Panc1 (cell line): ENCODE data around the gene LRRC49. TPM values are rescaled to one million over a fixed set of nuclear protein-coding genes. Genes with fewer than 3 reads are reported as not detected.

Source experiments
- ATAC-seq: fragments of 200-7000 bp; cut with Tn5 transposase; 2 replicates; pipeline ENCODE4 v1.9.1; 2020; ENCODE audit warnings: mild to moderate bottlenecking, moderate library complexity
- BruUV-seq: library from RNA; stranded (reverse); fragments of 400-500 nt; replicated peaks from 2 replicates; lab custom pipeline; 2021; lab: Mats Ljungman, UMichigan
- CTCF ChIA-PET: fragments of 300-600 bp; sonication (Branson Sonifier 250); formaldehyde crosslinking; loops from one replicate; lab custom pipeline; 2022; ENCODE audit warnings: antibody characterized with exemption; lab: Charles Lee
- POLR2A ChIA-PET: fragments of 300-600 bp; sonication (Branson Sonifier 250); formaldehyde crosslinking; loops from one replicate; lab custom pipeline; 2022; ENCODE audit warnings: antibody characterized with exemption; lab: Charles Lee
- DNase-seq: peaks from one replicate; pipeline ENCODE4 v3.0.0-alpha.2; 2010; ENCODE audit warnings: low read depth, low spot score
- H3K27ac ChIP-seq: 2 replicates; pipeline ENCODE4 v1.5.1; 2011; ENCODE audit warnings: mild to moderate bottlenecking, low read length, inconsistent platforms
- H3K27me3 ChIP-seq: fragments of 200-500 bp; sonication (Bioruptor generic); 2 replicates; pipeline ENCODE4 v1.6.0; 2014; ENCODE audit warnings: low read length, inconsistent platforms; ENCODE audit not compliant: control insufficient read depth, insufficient read depth
- H3K36me3 ChIP-seq: fragments of 200-500 bp; sonication (Bioruptor generic); 2 replicates; pipeline ENCODE4 v1.5.1; 2014; ENCODE audit warnings: inconsistent platforms, mild to moderate bottlenecking, low read length, moderate library complexity; ENCODE audit not compliant: control insufficient read depth, insufficient read depth
- H3K4me1 ChIP-seq: 2 replicates; pipeline ENCODE4 v1.5.1; 2011; ENCODE audit warnings: inconsistent platforms, mild to moderate bottlenecking, low read length, moderate library complexity; ENCODE audit not compliant: control insufficient read depth, insufficient read depth
- H3K4me3 ChIP-seq, 2 experiments: 2 replicates each; pipeline ENCODE4 v1.5.1; 2011 to 2012; ENCODE audit warnings: low read depth in 2 of 2, low read length in 2 of 2, mild to moderate bottlenecking in 2 of 2, inconsistent platforms in 1 of 2, moderate library complexity in 1 of 2
- H3K9me3 ChIP-seq: fragments of 200-500 bp; sonication (Bioruptor generic); 2 replicates; pipeline ENCODE4 v1.5.1; 2014; ENCODE audit warnings: low read depth, mild to moderate bottlenecking, inconsistent platforms, low read length, moderate library complexity; ENCODE audit not compliant: control insufficient read depth, insufficient read depth
- POLR2AphosphoS5 ChIP-seq: IDR thresholded peaks from 2 replicates; pipeline ENCODE4 v1.6.1; 2012; ENCODE audit warnings: mild to moderate bottlenecking, low read depth, low read length, moderate library complexity
- SIN3A ChIP-seq: IDR thresholded peaks from 2 replicates; pipeline ENCODE4 v1.6.1; 2012; ENCODE audit warnings: low read depth, mild to moderate bottlenecking, low read length, moderate library complexity, borderline replicate concordance; ENCODE audit not compliant: insufficient read depth
- TCF7L2 ChIP-seq: IDR thresholded peaks from 2 replicates; pipeline ENCODE4 v1.6.1; 2011; ENCODE audit warnings: mild to moderate bottlenecking, low read depth, low read length, inconsistent platforms
- in situ Hi-C: cut with HindIII; loops from 2 replicates; pipeline ENCODE4 v1.10.0; 2016; ENCODE audit warnings: low sequenced_read_pairs, low pct_unique_long_range_greater_than_20kb
- intact Hi-C: fragments of 100-400 bp; cut with micrococcal nuclease; formaldehyde crosslinking; loops from one replicate; pipeline ENCODE4 v1.10.0; 2022; ENCODE audit not compliant: unreplicated experiment
- total RNA-seq: library from RNA; stranded (reverse); gene quantifications from one replicate; pipeline ENCODE4 v1.2.1, GENCODE V29; 2021; ENCODE audit not compliant: unreplicated experiment
- TF ChIP-seq, protein P1 (sequence below): fragments of 450-650 bp; IDR thresholded peaks from 2 replicates; pipeline ENCODE4 v1.5.1; 2017; ENCODE audit warnings: mild to moderate bottlenecking
- TF ChIP-seq, protein P2 (sequence below), 2 experiments: IDR thresholded peaks; 2 replicates each; pipeline ENCODE4 v1.6.1; 2011 to 2012; ENCODE audit warnings: low read depth in 2 of 2, control low read depth in 1 of 2, low read length in 1 of 2, mild to moderate bottlenecking in 1 of 2, moderate library complexity in 1 of 2; ENCODE audit not compliant: insufficient read depth in 1 of 2

LRRC49 gene
- total RNA-seq, 1 experiment from 2014 or later, result 8.3 TPM

GRCh38 chr15:70974004-70974832 lies 81.6 kb downstream of the LRRC49 start:
- ChIA-PET CTCF (interaction anchor here (0.6 to 0.7 kb wide), 2 partner anchors 51 to 466 kb away, joined by 3 read pairs; no protein-coding TSS in a partner anchor), POLR2A (no interaction called here)
- no peaks in the 10 kb centered on the region for H3K9me3 ChIP-seq
- no peak overlapping the region for H3K4me3 ChIP-seq
- intact Hi-C loops (loop anchor here (5.0 kb wide), 1 partner anchor 468 kb away; no protein-coding TSS in a partner anchor), in situ Hi-C loops (no loop called here)
- BruUV-seq, result no TSS peak
- no peak overlapping the region for H3K27ac ChIP-seq
- H3K4me1 ChIP-seq, result no peaks in the 10 kb centered on the region
- TF ChIP-seq TCF7L2, result no peak
- TF ChIP-seq, protein P1, sequence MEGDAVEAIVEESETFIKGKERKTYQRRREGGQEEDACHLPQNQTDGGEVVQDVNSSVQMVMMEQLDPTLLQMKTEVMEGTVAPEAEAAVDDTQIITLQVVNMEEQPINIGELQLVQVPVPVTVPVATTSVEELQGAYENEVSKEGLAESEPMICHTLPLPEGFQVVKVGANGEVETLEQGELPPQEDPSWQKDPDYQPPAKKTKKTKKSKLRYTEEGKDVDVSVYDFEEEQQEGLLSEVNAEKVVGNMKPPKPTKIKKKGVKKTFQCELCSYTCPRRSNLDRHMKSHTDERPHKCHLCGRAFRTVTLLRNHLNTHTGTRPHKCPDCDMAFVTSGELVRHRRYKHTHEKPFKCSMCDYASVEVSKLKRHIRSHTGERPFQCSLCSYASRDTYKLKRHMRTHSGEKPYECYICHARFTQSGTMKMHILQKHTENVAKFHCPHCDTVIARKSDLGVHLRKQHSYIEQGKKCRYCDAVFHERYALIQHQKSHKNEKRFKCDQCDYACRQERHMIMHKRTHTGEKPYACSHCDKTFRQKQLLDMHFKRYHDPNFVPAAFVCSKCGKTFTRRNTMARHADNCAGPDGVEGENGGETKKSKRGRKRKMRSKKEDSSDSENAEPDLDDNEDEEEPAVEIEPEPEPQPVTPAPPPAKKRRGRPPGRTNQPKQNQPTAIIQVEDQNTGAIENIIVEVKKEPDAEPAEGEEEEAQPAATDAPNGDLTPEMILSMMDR, result peak; percentile 74
- peak; percentile 62; the same call in 1 of the 2 replicates for ATAC-seq
- H3K27me3 ChIP-seq, result no peaks in the 10 kb centered on the region
- no peaks in the 10 kb centered on the region for H3K36me3 ChIP-seq
- DNase-seq, result peak; percentile 15

DNA sequence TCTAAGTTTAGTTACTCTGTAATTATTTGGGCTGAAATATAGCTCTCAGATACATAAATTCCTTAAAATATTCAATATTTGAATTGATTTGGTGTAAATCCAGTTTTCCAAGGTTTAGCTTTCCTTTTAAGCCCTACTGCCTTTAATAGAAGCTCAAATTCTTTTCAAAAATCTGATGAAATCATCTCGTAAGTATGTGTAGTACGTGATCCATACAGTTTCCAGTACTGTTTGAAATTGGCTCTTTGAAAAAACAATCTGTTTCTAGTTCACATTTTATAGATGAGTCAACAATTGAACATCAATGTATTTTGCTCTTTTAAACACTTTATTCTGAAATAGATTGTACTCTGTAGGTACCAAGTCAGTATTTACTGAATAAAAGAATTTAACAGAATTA lies 84.2 kb downstream of the LRRC49 start:
- no peak overlapping the region for H3K27ac ChIP-seq
- no TSS peak for BruUV-seq
- H3K36me3 ChIP-seq, result no peaks in the 10 kb centered on the region
- DNase-seq (no peak), ATAC-seq (no peak)
- in situ Hi-C loops (no loop called here), intact Hi-C loops (no loop called here)
- CTCF ChIA-PET, result no interaction called here
- no peaks in the 10 kb centered on the region for H3K27me3 ChIP-seq
- no peak overlapping the region for H3K4me3 ChIP-seq
- H3K9me3 ChIP-seq, result no peaks in the 10 kb centered on the region
- POLR2A ChIA-PET, result no interaction called here
- TF ChIP-seq, protein P2, sequence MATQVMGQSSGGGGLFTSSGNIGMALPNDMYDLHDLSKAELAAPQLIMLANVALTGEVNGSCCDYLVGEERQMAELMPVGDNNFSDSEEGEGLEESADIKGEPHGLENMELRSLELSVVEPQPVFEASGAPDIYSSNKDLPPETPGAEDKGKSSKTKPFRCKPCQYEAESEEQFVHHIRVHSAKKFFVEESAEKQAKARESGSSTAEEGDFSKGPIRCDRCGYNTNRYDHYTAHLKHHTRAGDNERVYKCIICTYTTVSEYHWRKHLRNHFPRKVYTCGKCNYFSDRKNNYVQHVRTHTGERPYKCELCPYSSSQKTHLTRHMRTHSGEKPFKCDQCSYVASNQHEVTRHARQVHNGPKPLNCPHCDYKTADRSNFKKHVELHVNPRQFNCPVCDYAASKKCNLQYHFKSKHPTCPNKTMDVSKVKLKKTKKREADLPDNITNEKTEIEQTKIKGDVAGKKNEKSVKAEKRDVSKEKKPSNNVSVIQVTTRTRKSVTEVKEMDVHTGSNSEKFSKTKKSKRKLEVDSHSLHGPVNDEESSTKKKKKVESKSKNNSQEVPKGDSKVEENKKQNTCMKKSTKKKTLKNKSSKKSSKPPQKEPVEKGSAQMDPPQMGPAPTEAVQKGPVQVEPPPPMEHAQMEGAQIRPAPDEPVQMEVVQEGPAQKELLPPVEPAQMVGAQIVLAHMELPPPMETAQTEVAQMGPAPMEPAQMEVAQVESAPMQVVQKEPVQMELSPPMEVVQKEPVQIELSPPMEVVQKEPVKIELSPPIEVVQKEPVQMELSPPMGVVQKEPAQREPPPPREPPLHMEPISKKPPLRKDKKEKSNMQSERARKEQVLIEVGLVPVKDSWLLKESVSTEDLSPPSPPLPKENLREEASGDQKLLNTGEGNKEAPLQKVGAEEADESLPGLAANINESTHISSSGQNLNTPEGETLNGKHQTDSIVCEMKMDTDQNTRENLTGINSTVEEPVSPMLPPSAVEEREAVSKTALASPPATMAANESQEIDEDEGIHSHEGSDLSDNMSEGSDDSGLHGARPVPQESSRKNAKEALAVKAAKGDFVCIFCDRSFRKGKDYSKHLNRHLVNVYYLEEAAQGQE (IDR thresholded peaks at IDR 0.05; ENCODE audit: insufficient read depth in 1 of 2, low read depth in 2 of 2, low read length in 1 of 2), result no peak
- TF ChIP-seq SIN3A (no peak), TCF7L2 (no peak), POLR2AphosphoS5 (no peak)
- TF ChIP-seq, protein P1, result no peak
- no peaks in the 10 kb centered on the region for H3K4me1 ChIP-seq
